ENCODE measurements around the gene FAM50B.

The FAM50B gene

GRCh38 chr6:3899061-3899460 is 49.9 kb downstream of the FAM50B start:
- no peak for DNase-seq

- no peak for DNase-seq
Observed at GRCh38 chr6:3899970-3900439, 50.8 kb downstream of the FAM50B start.

All from NCI-H1930 (cell line).